ENCODE results near the gene AHDC1.
"Not testable (repeated sequence)": the region's sequence is repeated elsewhere in the genome, so short reads cannot be mapped to it uniquely, and the experiment has no call there.

AHDC1 gene

DNA sequence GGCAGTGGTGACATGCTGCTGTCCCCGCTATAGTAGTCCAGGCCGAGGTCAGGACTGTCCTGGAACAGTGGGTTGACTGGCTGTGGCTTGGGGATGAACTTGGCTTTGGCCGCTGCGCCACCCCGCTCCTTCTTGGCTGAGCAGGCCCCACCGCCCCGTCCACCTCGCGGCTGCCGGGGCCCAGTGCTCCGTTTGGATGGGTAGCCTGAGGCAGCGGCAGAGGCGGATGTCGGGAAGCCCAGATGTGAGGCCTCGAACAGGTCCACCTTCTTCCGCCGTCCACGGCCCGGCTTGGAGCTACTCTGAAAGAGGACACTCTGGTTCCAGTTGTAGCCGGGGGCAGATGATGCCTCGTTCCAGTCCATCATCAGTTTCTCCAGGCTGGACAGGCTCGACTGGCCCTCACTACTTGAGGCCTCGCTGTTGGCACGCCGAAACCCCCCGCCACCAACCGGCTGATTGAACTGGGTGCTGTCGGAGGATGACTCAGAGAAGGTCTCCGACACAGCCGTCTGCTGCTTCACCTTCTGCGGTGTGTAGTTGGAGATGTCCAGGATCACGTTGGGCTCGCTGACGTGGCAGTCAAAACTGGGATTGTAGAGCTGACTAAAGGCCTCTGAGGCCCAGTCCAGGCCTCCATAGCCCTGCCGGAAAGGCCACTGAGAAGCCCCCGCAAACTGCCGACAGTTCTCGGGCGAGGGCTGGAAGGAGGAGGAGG lies 55.6 kb downstream of the AHDC1 start:
- DNase-seq = no peak

- no peak for DNase-seq
These were observed 56.5 kb downstream of the AHDC1 start for GRCh38 chr1:27547220-27548116.

DNA sequence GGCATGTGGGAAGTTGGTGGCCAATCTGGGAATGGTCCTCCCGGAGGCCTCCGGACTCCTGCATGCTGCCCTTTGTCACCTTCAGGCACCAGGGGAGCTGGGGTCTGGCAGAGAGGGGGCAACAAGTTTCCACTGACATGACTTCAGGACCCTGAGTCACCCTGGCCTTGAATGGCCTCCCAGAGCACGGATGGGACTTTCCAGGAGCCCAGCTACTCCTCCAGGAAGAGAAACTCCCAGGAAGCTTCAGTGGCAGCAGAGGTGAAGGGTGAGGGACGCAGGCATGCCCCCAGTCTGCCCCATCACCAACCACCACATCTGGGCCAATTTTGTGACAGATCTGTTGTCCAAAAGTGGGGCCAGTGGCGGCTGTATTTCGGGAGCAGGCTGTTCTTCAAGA lies 58.1 kb downstream of the AHDC1 start:
- no peak for DNase-seq

- no peak for DNase-seq
These were observed 58.7 kb downstream of the AHDC1 start for GRCh38 chr1:27545271-27545670.

- DNase-seq = no peak
These were observed 59.1 kb downstream of the AHDC1 start for GRCh38 chr1:27544834-27545233.

DNA sequence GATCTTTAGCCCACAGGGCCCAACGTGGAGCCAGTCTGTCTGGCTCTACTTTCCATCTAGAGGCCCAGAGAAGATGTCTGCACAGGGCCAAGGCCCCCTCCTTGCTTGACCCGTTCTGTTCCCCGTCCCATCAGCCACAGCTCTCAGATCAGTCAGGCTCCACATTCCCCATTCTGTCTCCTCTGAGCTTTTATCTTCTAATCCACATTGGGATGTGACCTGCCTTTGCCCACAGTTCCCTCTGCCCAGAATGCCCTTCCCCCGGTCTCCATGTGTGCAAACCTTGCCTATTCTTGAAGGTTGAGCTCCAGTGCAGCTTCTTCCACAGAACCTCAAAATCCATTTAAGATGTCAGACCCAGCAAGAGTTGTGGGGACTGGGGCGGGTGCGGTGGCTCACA lies 60.7 kb downstream of the AHDC1 start:
- DNase-seq = peak; percentile 67

DNA sequence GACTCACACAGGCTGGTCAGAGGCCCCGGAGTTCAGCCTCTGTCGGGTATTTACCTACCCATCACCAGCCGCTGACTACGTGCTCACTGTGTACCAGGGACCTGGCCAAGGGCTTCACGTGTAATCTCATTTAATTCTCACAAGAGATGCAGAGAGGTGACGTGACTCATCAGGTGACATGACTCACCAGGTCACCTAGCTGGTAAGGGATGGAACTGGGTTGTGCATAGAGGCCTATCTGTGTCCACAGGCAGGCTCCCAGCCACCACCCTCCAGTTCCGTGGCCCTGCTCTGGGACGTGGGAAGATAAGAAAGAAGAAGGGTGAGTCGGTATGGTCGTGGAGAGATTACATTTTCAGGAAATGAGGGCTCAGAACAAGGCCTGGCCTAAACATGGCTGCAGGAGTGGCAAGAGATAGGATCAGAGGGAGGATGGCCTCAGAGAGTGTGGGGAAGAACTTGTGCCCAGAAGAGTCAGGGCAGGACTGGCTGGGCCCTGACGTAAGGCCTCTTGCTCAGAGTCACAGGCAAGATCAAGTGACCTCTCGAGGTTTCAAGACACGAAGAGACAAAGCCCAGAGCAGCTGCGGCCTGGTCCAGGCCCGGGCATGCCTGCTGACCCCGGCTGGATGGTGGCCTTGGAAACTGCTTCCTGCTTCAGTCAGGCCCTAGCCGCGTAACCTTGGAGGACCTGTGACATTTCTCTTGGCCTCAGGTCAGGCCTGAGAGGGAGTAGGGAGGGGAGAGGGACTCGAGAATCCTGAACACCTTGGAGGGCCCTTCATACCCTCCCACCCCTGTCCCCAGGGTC lies 61.3 kb downstream of the AHDC1 start:
- DNase-seq = peak; percentile 97

- no peak for DNase-seq
These were observed 63.8 kb downstream of the AHDC1 start for GRCh38 chr1:27539901-27540861.

GRCh38 chr1:27538793-27539192 lies 65.2 kb downstream of the AHDC1 start:
- DNase-seq = no peak

- DNase-seq = not testable (repeated sequence)
These were observed 65.7 kb downstream of the AHDC1 start for GRCh38 chr1:27538305-27538676.

DNA sequence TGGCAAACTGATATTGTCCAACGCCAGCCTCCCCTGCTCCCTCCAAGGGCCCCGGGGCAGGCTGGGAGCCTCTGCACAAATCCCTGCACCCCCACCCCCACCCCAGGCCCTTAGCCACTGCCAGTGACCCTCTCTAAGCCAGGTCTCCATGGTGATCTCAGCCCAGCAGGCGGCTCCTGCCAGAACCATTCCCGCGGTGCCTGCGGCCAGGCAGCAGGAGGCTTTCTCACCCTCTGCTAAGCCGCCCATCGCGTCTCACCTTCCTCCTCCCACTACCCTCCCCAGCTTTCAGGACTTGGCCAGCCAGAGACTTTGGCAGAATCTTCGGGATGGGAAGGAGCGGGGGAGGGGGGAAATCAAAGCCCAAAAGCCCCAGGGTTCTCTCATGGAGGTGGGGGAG lies 67.2 kb downstream of the AHDC1 start:
- DNase-seq = no peak

GRCh38 chr1:27536010-27536757 lies 67.8 kb downstream of the AHDC1 start:
- DNase-seq = no peak

DNA sequence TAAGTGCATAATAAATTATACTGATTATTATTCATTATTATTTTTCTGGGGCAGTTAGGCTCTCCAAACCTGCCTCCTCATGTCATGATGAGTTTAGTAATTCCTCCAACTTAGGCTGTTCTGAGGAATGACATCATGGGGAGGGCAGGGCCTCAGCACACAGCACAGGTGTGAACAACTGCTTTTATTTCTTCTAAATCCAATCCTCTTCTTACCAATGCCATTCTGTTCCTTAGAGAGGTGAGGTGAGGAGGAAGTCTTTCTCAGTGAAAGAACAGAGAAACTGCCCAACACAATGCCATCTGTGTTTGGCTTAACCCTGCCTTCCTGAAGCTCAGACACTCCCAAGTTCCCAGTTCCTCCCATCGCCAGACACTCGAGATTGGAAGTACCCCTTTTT lies 68.6 kb downstream of the AHDC1 start:
- no peak for DNase-seq

DNA sequence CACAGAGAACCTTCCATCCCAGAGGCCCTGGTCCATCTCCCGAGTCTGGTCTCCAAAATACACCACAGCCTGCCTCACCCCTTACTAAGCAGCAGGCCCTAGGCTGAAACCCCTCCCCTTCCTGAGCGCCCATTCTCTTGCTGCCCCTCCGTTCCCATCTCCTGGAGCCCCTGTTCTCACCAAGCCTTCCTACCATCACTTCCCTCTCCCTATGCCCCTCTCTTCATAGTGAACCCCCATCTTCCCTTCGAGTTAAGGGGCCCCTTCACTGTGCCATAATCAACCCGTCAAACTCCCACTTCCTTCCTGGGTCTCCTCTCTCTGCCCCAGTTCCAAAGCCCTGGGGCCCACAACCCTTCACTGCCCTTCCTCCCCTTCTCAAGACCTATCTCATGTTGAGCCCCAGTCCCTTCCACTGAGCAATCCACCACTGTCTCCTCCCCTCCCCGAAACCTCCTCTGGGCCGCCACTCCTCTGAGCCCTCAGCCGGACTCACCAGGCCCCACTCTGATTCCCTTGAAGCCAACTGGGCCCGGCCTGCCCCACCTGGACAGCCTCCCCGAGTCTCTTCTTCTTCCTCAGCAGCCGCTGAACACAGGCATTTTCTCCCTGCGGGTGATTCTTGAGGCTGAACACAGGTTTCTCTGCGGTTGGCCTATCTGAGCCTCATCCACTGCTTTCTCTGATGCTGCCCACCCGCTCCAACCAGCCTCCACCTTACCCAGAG lies 71.8 kb downstream of the AHDC1 start:
- no peak for DNase-seq

DNA sequence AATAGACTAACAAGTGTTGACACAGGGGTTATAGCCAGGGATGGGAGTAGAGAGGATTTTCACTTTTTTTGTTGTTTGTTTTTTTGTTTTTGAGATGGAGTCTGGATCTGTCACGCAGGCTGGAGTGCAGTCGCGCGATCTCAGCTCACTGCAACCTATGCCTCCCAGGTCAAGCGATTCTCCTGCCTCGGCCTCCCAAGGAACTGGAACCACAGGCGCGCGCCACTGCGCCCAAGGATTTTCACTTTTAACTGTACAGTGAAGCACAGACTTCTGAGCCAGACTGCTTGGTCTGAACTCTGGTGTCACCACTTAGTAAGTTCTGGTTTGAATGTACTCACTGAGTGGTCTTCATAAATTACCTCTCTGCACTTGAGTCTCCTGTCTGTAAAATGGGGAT lies 73.8 kb downstream of the AHDC1 start:
- DNase-seq = no peak

- no peak for DNase-seq
These were observed 74.3 kb downstream of the AHDC1 start for GRCh38 chr1:27529704-27530018.

- no peak for DNase-seq
These were observed 74.9 kb downstream of the AHDC1 start for GRCh38 chr1:27528818-27529703.

- peak; percentile 58 for DNase-seq
These were observed 75.8 kb downstream of the AHDC1 start for GRCh38 chr1:27527890-27528817.
